ENCODE measurements around the gene UNC5A. TPM values are rescaled to one million over a fixed set of nuclear protein-coding genes. Genes with fewer than 3 reads are reported as not detected.

Gene UNC5A
- total RNA-seq, 1 experiment from 2014 or later: not detected

DNA sequence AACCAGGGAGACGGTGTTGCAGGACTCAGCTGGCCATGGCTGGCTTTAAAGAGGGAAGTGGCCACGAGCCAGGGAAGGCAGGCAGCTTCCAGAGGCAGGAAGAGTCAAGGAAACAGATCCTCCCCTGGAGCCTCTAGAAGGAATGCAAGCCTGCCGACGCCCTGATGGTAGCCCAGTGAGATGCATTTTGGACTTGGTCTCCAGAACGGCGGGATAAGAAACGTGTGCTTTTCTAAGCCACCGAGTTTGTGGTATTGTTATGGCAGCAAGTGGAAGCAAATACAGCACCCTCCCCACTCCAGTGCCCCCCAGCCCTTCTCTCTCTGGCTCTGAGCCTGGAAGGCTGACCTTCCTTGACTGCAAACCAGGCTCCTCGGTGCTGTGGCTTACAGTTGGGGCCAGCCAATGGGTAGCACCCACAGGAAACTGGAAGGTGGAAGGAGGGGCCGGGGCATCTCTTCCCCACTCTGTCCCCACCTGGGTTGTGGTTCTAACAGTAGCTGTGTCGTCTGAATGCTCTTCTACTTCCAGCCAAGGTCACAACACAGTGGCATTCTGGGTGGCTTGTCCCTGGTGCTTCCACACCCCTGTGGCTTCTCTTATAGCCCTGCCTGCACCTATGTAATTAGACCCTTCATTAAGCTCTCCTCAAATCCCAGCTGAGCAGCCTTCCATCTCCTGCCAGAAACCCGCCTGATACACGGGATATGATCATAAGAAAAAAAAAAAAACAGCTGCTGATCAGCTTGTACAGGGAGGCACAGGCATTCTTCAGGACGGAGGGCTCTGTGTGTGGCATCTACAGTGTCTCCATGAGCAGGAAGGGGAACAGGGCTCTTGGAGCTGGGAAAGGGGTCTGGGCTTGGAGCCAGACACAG, 29.9 kb upstream of the UNC5A start:
- in situ Hi-C loops (cut with HindIII; ENCODE audit: low sequenced_read_pairs): no loop called here
- no peak for DNase-seq (ENCODE audit: low spot score)

DNA sequence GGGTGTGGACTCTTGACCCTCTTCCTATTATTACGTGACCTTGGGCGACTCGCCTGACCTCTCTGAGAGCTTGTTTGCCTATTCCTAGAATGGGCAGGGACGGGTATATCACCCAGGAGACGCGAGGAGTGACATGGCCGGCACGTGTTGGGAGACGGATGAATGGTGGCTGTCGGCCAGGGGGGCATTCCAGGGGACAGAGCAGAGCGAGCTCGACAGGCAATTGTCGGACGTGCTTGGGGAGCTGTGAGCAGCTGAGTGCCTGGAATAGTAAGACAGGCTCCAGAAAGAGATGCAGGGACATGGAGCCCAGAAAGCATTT, 29.3 kb upstream of the UNC5A start:
- in situ Hi-C loops (cut with HindIII; ENCODE audit: low sequenced_read_pairs): no loop called here
- no peak for DNase-seq (ENCODE audit: low spot score)

DNA sequence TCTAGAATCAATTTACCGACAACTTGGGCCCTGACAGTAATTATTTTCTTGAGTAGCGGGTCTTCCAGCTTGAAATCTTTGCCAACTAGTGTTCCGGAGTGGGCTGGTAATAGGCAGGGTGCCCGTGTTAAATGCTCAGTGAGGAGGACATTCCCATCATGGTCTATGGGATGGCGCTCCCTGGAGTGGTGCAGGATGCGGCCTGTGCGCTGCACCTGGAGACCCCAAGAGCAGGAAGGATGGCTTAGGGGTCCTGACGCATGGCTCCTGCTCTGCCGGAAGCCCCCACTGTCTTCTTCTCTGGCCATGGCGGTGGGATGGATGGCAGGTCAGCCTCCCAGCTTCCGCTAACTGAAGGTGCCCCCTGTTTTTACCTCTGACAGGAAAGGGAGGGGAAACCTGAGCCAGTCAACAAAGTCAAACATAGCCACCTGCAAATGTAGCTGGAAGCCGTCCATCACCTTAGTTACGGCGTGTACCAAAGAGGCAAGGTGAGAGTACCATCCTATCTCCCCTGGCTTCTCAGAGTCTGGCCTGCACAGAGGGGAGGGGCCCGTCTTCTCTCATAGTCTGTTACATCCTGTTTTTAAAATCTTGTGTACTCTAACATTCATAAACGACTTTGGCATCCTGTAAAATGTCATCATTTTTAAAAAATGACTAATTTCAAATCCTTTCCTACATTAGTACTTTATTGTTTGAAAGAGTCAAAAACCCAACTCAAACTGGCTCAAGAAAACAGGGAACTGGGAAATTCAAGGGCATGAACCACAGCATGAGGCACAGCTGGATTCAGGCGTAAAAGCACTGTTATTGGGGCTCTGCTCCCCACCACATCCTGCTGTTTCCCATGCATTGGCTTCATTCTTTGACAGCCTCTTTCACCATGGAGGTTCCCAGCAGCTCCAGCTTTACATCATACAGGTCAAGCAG, 28.5 kb upstream of the UNC5A start:
- no peak for DNase-seq (ENCODE audit: low spot score)
- in situ Hi-C loops (cut with HindIII; ENCODE audit: low sequenced_read_pairs): no loop called here

DNA sequence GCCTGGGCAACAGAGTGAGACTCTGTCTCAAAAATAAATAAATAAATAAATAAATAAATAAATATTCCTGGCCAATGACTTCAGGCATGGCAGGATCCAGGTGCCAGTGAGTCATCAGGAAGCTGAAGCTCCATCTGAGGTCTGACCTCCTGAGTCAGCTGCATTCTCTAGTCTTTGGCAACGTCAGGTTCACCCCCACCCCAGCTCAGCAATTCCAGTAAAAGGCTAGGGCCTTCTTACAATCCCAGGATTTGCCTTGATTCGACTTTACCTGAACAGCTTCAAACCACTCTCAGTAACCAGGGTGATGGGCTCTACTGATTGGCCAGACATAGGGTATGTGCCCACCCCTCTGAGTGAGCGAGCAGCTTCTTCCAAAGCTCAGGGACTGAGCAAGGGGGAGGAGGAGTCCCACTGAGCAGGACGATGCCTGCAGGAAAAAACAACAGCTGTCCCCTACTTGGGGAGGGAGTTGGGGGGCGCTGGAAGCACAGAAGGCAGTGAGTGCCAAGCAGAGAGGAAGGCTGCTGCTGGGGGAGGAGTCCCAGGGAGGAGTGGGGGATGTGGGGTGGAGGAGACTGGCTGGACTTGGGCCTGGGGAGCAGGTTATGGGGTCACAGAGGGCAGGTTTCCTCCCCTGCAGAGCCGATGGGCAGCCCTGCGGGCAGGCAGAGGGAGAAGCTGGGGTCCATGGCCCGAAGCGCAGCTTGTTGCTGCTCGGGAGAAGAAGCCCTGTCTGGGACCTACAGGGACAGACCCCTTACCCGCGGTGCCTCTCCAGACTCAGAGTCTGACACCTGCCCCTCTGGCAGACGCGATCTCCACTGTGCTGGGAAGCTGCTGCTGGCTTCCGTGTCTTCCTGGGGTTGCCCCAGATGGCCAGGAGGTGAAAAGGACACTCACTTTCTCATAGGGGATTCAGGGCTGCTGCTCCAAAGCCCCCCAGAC, 25.9 kb upstream of the UNC5A start:
- no peak for DNase-seq (ENCODE audit: low spot score)
- in situ Hi-C loops (cut with HindIII; ENCODE audit: low sequenced_read_pairs): no loop called here

DNA sequence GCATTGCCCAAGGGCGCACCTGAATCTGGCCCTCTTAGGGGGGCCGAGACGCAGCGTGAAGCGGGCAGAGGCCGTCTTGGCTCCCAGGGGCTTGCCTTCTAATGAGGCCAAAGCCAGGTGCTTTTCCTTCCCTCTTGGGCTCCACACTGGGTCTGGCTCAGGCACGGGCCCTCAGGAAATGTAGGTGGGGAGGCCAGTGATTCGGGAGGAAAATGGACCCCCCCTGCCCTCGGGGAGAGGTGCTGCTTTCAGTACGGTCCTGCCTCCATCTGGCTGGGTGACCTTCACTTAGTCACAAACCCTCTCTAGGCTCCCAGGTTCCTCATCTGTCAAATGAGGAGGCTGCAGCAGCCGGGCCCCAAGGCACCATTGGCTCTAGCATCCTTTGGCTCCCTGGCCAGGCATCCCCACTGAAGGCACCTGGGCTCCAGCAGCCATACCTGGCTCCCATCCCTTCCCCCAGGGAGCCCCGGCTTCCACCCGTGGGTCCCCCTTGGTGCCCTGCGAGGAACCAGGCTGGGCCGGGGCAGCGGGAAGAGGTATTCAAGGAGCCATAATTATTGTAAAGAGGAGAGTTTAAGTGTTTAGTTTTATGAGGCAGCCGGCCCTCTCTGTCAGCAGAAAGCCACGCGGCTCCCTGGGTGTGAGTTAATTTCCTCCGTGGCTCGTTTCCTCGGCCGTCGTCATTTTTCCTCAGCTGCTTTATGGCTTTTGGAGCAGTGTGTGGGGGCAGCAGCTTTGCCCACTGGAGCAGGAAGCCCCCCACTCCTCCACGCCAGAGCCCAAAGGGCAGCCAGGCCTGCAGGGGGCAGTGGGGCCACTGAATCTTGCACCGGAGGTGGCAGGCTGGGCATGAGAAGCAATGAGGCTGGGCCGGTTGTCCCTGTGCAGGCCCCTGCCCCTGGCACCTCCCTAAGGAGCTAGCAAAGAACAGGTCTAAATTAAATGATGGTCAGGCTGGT, 24.9 kb upstream of the UNC5A start:
- in situ Hi-C loops (cut with HindIII; ENCODE audit: low sequenced_read_pairs): no loop called here
- DNase-seq (ENCODE audit: low spot score): no peak

DNA sequence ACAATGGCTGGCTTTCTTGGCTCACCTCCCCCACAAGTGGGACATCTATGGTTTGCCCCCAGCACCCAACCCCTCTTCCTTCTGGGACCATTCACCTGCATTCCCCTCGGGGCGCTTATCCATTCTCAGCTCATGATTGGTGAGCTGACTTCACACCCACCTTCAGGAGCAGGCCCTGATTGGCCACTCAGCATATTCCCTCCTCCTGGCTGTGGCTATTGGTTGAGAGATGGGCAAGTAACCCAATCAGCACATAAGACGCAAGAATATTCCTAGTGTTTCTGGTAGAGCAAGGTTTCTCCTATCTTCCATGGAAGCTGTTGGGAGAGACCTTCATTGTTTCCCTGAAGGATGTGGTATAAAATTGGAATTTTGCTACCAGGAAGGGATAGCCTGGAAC, 22.7 kb upstream of the UNC5A start:
- DNase-seq (ENCODE audit: low spot score): no peak

DNA sequence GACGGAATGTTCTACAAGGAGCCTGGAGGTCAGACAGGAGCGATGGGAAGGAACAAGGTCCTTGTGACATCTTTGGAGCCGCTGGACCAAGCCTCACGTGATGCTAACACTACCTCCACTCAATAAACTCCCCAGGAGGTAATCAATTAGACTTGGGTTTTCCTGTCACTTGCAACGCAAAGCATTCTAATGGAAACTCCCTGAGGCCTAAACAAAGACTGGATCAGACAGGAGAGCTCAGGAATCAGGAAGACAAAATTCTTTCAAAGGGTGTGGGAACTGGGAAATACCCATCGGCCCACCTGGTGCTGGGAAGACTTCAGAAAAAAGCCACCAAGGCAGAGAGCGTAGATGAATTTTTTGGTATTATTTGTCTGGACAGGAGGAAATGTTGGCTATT, 22.3 kb upstream of the UNC5A start:
- DNase-seq (ENCODE audit: low spot score): no peak
- in situ Hi-C loops (cut with HindIII; ENCODE audit: low sequenced_read_pairs): no loop called here

More for the DNA sequence above, 22.7 kb upstream of the UNC5A start:
- in situ Hi-C loops (cut with HindIII; ENCODE audit: low sequenced_read_pairs): no loop called here

DNA sequence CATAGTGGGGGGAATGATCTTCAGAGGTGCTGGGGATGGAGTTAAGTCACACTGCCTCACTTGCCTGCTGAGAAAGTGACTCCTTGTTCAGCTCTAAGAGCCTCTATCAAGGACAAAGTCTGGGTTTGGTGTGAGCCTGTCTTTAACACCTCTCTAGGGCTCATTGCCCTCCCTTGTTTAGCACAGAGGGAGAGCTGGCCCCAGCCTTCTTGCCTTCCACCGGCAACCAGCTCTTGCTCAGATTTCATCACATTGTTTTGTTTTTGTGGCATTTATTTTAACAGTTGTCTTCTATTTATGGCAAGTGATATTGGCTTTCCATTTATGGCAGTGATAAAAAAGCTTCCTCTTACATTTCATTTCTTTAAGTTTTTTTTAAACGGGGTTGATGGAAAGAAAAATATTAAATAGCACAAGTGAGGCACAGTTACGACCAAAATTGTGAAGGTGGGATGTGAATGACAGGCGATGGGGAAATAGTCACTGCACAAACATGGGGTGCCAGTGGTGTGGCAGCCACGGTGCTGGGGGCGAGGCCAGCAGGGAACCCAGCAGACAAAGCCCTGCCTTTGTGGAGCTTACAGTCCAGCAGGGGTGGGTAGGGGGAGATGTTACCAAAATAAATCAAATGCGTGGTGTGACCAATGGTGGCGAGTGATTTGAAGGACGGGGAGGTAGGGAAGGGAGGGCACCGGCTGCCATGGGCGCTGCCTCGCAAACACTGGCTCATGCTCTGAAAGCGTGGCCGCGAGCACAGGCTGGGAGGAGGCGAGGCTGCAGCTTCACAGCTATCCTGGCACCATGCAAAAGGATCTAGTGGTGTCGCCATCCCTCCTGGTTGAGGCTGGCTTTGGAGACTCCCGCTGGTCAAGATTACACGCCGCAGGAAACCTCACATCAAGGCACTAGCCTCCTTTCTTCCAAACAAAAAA, 21.2 kb upstream of the UNC5A start:
- in situ Hi-C loops (cut with HindIII; ENCODE audit: low sequenced_read_pairs): no loop called here

DNA sequence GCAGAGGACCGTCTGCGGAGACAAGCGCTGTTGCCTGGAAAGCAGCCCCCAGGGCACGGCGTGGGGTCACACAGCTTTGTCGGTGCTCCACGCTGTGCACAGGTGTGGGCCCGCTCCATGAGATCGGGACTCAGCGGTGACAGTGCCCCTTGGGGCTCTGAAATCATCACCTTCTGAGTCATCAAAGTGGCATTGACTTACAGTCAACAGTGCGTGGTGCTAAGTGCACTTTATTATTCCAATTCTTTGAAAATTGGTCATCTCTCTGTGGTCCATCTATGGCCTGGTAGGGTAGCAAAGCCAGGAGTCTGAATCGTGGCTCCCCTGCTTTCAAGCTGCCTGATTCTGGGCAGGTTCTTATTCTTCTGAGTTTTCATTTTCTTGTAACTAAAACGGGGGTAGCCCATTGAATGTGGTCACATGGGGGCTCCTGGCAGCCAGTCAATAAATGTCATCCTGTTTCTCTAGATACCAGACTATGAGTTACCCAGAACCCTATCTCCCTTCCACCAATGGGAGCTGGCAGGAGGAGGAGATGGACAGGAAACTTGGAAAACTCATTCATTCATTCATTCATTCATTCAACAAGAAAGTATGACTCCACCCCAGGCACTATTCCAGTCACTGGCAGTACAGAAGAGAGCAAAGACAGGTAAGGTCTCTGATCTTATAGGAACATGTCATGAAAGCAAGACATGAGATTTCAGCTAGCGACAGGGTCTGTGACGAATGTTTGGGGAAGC, 20.3 kb upstream of the UNC5A start:
- DNase-seq (ENCODE audit: low spot score): no peak

More for the DNA sequence above, 21.2 kb upstream of the UNC5A start:
- no peak for DNase-seq (ENCODE audit: low spot score)

DNA sequence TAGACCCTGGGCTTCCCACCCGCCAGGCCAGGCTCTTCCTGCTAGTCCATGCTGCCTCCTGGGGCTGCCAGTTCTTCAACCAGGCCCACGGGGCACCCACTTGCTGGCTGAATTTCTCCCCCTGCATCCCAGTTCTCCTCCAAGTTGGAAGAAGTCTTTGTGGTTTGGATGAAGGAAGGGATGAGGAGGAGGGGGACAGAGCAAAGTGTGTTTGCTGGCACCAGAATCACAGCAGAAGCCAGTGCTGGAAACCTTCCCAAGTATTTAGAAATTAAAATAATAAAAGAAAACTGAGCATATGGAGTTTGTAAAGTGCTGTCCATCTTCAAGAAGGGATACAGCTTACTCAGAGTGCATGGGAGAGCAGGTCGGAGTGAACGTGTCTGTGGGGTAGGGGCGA, 19.4 kb upstream of the UNC5A start:
- in situ Hi-C loops (cut with HindIII; ENCODE audit: low sequenced_read_pairs): no loop called here
- DNase-seq (ENCODE audit: low spot score): no peak

More for the DNA sequence above, 20.3 kb upstream of the UNC5A start:
- in situ Hi-C loops (cut with HindIII; ENCODE audit: low sequenced_read_pairs): no loop called here

DNA sequence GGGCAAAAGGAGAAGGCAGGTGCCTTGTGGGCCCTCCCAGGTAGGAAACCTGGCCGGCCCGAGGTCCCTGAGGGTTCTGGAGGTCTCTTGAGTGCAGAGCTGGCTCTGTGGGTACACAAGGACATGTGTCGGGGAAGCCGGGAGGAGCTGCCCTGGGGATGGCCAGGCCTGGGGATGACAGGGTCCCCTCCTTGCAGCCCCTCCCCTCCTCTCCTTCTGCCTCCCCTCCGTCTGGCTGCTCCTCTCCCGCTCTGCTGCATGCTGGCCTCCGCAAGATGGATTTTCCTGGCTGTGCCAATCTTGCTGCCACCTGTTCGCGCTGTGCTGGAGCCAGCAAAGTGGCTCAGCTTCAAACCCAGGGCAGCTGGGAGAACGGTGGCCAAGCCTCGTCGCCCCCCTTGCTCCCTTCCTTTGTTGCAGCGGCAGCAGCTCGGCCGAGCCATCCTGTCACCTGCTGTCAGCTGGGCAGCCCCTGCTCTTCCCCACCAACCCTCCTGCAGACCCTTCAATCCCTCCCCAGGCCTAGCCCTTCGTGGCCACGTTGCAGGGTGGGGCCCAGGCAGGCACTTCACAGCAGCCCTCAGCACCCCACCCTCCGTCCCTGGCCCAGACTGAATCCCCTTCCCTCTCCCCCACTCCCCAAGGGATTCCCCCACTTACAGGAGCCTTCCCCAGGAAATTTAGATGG, 17.6 kb upstream of the UNC5A start:
- peak; percentile 90 for DNase-seq (ENCODE audit: low spot score)
- in situ Hi-C loops (cut with HindIII; ENCODE audit: low sequenced_read_pairs): no loop called here

DNA sequence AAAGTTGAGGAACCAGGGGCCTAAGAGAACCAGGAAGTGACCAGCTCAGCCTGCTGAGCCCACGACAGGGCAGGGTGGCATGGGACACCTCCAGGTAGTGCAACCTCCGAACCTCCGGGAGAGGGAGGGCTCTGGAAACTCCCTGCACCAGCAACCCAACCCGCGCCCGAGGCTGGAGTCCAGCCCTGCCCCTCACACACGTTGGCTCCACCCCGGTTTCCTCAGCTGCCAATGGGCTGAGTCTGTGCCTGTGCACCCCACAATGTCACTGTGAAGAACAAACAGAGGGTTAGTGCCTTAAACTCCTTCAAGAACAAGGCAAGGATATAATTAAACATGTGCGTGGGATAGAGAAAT, 17.0 kb upstream of the UNC5A start:
- DNase-seq (ENCODE audit: low spot score): peak; percentile 84
- in situ Hi-C loops (cut with HindIII; ENCODE audit: low sequenced_read_pairs): no loop called here

DNA sequence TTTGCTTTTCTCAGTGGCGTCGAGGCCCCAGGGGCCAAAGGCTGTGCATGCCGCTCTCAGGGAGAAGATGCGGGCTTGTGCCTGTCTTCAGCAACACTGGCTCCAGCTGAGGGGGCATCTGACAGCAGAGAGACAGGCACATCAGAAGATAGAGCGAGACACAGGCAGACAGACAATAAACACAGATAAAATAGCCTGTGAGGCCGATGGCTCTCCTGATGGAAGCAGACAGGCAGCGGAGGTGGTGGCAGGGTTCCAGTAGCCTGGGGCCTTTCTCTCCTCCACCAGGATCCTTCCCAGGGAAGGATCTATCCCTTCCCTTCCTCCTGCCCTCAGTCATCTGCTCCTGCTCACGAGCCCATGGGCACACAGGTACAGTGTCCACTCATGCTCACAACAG, 16.6 kb upstream of the UNC5A start:
- DNase-seq (ENCODE audit: low spot score): peak; percentile 79
- in situ Hi-C loops (cut with HindIII; ENCODE audit: low sequenced_read_pairs): no loop called here

DNA sequence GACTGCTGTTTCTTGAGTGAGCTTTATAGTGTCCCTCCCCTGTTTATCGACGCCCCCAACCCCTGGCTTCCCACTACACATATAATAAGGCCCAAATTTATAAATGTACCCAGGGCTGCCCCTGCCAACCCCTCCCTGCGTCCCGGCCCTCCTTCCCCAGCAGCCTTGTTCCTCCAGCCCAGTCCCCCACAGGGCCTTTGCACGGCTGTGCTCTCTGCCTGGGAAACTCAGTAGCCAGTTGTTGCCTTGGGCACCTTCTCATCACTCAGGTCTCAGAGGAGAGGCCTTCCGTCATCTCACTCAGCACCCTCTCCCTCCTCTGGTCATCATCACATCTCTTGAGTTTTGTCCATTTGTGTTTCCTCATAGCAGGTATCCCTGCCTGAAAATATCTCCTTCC, 15.8 kb upstream of the UNC5A start:
- in situ Hi-C loops (cut with HindIII; ENCODE audit: low sequenced_read_pairs): no loop called here
- DNase-seq (ENCODE audit: low spot score): no peak

DNA sequence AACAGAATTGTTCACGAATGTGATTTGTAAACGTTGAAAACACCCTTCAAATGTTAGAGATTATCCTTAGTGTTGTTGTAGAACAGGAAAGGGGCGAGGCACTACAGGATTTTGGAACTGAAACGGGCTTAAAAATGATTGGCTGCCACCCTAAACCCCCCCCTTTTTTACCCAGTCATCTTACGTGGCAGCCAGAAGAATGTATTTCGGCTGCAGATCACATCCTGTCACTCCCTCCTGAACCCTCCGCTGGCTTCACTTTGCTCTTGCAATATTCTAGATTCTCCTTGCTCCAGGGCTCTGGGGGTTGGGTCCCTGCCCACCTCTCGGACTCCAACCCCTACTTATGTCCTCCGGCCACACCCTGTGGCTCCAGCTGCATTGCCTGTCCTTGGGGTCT, 13.9 kb upstream of the UNC5A start:
- no peak for DNase-seq (ENCODE audit: low spot score)
- in situ Hi-C loops (cut with HindIII; ENCODE audit: low sequenced_read_pairs): no loop called here

DNA sequence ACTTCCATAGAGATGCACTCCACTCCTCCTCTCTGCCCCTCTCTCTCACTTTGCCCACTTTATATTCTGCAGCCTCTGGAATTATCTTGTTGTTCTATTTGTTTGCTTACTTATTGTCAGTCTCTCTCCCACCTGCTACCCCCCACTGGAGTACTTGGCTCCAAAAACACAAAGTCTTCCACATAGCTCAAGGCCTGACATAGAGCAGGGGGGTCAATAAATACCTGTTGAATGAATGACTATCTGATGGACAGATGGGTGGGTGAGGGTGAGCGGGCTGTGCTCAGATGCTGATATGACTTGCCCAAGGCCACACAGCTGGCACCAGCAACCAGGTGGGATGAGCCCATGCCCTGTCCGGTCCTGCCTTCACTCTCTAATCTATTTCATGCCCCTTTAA, 13.4 kb upstream of the UNC5A start:
- in situ Hi-C loops (cut with HindIII; ENCODE audit: low sequenced_read_pairs): no loop called here

More for the DNA sequence above, 13.4 kb upstream of the UNC5A start:
- no peak for DNase-seq (ENCODE audit: low spot score)

Measured in G401 (cell line).